Activated CD4-positive, alpha-beta T cell treated with anti-CD3 and anti-CD28 coated beads, Interleukin-2, amount 10 ng/mL, durations not matched to agents 24 days and 14 days (primary cell): ENCODE measurements around the gene MEIKIN. TPM values are rescaled to one million over a fixed set of nuclear protein-coding genes. Genes with fewer than 3 reads are reported as not detected.
"Not testable (repeated sequence)": the region's sequence is repeated elsewhere in the genome, so short reads cannot be mapped to it uniquely, and the experiment has no call there.

Experiments
- DNase-seq: peaks from one replicate; pipeline ENCODE4 v3.0.0; 2022
- H3K27ac Mint-ChIP-seq: one replicate; pipeline ENCODE4 v1.8.0; 2022; ENCODE audit warnings: mild to moderate bottlenecking, mixed read lengths
- H3K27me3 Mint-ChIP-seq: one replicate; pipeline ENCODE4 v1.8.0; 2022; ENCODE audit warnings: mixed read lengths
- H3K36me3 Mint-ChIP-seq: one replicate; pipeline ENCODE4 v1.8.0; 2022; ENCODE audit warnings: low read depth, mild to moderate bottlenecking, mixed read lengths
- H3K4me1 Mint-ChIP-seq: one replicate; pipeline ENCODE4 v1.8.0; 2021; ENCODE audit warnings: mixed read lengths
- H3K4me3 Mint-ChIP-seq: one replicate; pipeline ENCODE4 v1.8.0; 2022; ENCODE audit warnings: mild to moderate bottlenecking, moderate library complexity, mixed read lengths
- H3K9me3 Mint-ChIP-seq: one replicate; pipeline ENCODE4 v1.8.0; 2021; ENCODE audit warnings: mixed read lengths
- intact Hi-C: fragments of 100-400 bp; cut with micrococcal nuclease; formaldehyde crosslinking; loops from one replicate; pipeline ENCODE4 v1.15.1; 2023
- total RNA-seq: library from RNA; stranded (reverse); gene quantifications from 2 replicates; pipeline ENCODE4 v1.2.3, GENCODE V29; 2022

MEIKIN gene
- total RNA-seq, 1 donor from 2014 or later, result not detected

- Mint-ChIP-seq H3K9me3 (no peaks in the 10 kb centered on the region), H3K4me3 (peak overlapping the region; percentile 99), H3K36me3 (peaks cover 25% of the 10 kb centered on the region), H3K27me3 (peaks cover 5% of the 10 kb centered on the region), H3K27ac (peak overlapping the region; percentile 95), H3K4me1 (peaks cover 32% of the 10 kb centered on the region)
- intact Hi-C loops, result loop anchor here (2.0 to 5.0 kb wide), 5 partner anchors 49 to 1071 kb away; partner anchors contain the start of genes CDC42SE2, GDF9 and UQCRQ
- peak; percentile 84 for DNase-seq
Measured at GRCh38 chr5:131795879-131796792, 149.3 kb downstream of the MEIKIN start.

DNA sequence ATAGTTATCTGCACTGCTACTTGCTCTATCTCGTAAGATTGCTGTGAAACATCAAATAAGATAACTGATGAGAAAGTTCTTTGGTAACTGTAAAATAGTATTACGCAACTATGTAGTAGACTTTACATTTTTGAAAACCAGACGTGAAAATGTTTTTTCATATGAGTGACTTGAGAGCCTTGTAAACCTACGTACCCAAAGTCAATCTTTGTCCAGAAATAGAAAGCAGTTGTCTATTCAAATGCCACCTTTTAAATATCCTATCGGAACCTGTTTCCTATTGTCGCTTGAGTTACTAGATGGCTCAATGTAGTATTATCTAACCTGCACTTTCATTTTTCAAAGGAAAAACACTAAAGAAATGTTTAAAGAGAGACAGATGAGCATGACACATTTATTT lies 150.2 kb downstream of the MEIKIN start:
- peaks cover 30% of the 10 kb centered on the region for H3K36me3 Mint-ChIP-seq
- peak overlapping the region; percentile 99 for H3K4me3 Mint-ChIP-seq
- H3K27me3 Mint-ChIP-seq, result no peaks in the 10 kb centered on the region
- intact Hi-C loops, result loop anchor here (5.0 kb wide), 3 partner anchors 212 to 1072 kb away; partner anchors contain the start of genes CDC42SE2, GDF9 and UQCRQ
- H3K4me1 Mint-ChIP-seq, result peaks cover 37% of the 10 kb centered on the region
- no peak for DNase-seq
- no peaks in the 10 kb centered on the region for H3K9me3 Mint-ChIP-seq
- H3K27ac Mint-ChIP-seq, result peak overlapping the region; percentile 43

DNA sequence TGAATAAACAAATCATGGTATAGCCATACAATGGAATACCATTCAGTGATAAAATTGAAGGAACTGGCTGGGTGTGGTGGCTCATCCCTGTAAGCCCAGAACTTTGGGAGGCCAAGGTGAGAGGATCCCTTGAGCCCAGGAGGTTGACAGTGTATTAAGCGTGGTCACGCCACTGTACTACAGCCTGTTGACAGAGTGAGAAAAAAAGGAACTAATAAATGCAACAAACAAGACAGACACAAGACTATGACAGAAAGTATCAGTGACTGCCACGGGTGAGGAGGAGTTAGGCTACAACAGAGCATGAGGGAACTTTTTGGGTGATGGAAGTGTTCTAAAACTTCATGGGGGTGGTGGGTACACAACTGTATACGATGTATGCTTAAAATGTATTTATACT lies 150.9 kb downstream of the MEIKIN start:
- Mint-ChIP-seq H3K4me3 (peak overlapping the region; percentile 69), H3K27ac (no peak overlapping the region), H3K9me3 (no peaks in the 10 kb centered on the region), H3K27me3 (no peaks in the 10 kb centered on the region), H3K4me1 (peaks cover 39% of the 10 kb centered on the region), H3K36me3 (peaks cover 32% of the 10 kb centered on the region)
- intact Hi-C loops, result no loop called here
- DNase-seq, result no peak

GRCh38 chr5:131792896-131793295 lies 152.6 kb downstream of the MEIKIN start:
- H3K27ac Mint-ChIP-seq, result no peak overlapping the region
- DNase-seq, result no peak
- intact Hi-C loops, result no loop called here
- no peak overlapping the region for H3K4me3 Mint-ChIP-seq
- H3K4me1 Mint-ChIP-seq, result peaks cover 44% of the 10 kb centered on the region
- peaks cover 40% of the 10 kb centered on the region for H3K36me3 Mint-ChIP-seq
- peaks cover 3% of the 10 kb centered on the region for H3K9me3 Mint-ChIP-seq
- H3K27me3 Mint-ChIP-seq, result no peaks in the 10 kb centered on the region

GRCh38 chr5:131791866-131792265 lies 153.6 kb downstream of the MEIKIN start:
- H3K27ac Mint-ChIP-seq, result no peak overlapping the region
- H3K4me3 Mint-ChIP-seq, result no peak overlapping the region
- DNase-seq, result no peak
- no peaks in the 10 kb centered on the region for H3K27me3 Mint-ChIP-seq
- H3K36me3 Mint-ChIP-seq, result peaks cover 42% of the 10 kb centered on the region
- peaks cover 46% of the 10 kb centered on the region for H3K4me1 Mint-ChIP-seq
- intact Hi-C loops, result no loop called here
- H3K9me3 Mint-ChIP-seq, result peaks cover 3% of the 10 kb centered on the region

DNA sequence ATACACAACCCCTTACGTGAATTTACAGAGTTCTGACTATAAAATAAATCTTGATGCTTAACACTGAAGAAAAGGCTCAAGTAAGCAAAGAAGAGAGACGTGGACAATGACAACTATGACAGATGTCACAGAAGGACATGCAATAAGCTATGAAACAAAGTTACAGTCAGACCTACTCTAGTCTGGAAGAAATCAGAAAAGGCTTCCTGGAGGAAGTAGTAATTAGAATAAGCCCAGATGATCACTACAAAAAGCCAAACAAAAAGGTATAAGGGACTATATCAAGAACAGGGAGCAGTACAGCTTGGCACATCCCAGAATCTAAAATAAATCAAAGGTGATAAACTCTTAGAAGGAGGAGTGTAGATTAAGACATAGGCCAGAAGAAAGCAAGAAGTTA lies 154.9 kb downstream of the MEIKIN start:
- no peak overlapping the region for H3K27ac Mint-ChIP-seq
- H3K4me3 Mint-ChIP-seq, result no peak overlapping the region
- H3K9me3 Mint-ChIP-seq, result peaks cover 3% of the 10 kb centered on the region
- intact Hi-C loops, result no loop called here
- no peaks in the 10 kb centered on the region for H3K27me3 Mint-ChIP-seq
- H3K36me3 Mint-ChIP-seq, result peaks cover 36% of the 10 kb centered on the region
- peaks cover 42% of the 10 kb centered on the region for H3K4me1 Mint-ChIP-seq
- no peak for DNase-seq

GRCh38 chr5:131789765-131790164 lies 155.7 kb downstream of the MEIKIN start:
- intact Hi-C loops, result no loop called here
- DNase-seq, result no peak
- Mint-ChIP-seq H3K27me3 (no peaks in the 10 kb centered on the region), H3K4me1 (peaks cover 34% of the 10 kb centered on the region), H3K36me3 (peaks cover 31% of the 10 kb centered on the region), H3K4me3 (no peak overlapping the region), H3K27ac (no peak overlapping the region), H3K9me3 (peaks cover 3% of the 10 kb centered on the region)

DNA sequence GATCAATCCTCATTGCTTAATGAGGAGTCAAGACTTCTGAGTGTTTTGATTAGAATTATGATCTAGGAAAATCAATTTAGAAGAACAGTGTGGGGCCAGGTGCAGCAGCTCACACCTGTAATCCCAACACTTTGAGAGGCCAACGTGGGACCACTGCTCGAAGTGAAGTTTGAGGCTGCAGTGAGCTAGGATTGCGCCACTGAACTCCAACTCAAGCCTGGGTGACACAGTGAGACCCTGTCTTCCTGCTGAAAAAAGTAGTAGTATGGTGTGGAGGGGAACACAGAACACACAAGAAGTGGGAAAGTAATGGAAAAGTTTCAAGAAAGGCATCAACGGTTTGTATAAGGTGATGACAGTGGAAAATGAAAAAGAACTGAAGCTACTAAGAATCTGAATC lies 157.7 kb downstream of the MEIKIN start:
- H3K36me3 Mint-ChIP-seq, result peaks cover 22% of the 10 kb centered on the region
- no peak overlapping the region for H3K4me3 Mint-ChIP-seq
- DNase-seq, result no peak
- no peak overlapping the region for H3K27ac Mint-ChIP-seq
- no peaks in the 10 kb centered on the region for H3K27me3 Mint-ChIP-seq
- H3K4me1 Mint-ChIP-seq, result peaks cover 29% of the 10 kb centered on the region
- intact Hi-C loops, result no loop called here
- H3K9me3 Mint-ChIP-seq, result peaks cover 3% of the 10 kb centered on the region

DNA sequence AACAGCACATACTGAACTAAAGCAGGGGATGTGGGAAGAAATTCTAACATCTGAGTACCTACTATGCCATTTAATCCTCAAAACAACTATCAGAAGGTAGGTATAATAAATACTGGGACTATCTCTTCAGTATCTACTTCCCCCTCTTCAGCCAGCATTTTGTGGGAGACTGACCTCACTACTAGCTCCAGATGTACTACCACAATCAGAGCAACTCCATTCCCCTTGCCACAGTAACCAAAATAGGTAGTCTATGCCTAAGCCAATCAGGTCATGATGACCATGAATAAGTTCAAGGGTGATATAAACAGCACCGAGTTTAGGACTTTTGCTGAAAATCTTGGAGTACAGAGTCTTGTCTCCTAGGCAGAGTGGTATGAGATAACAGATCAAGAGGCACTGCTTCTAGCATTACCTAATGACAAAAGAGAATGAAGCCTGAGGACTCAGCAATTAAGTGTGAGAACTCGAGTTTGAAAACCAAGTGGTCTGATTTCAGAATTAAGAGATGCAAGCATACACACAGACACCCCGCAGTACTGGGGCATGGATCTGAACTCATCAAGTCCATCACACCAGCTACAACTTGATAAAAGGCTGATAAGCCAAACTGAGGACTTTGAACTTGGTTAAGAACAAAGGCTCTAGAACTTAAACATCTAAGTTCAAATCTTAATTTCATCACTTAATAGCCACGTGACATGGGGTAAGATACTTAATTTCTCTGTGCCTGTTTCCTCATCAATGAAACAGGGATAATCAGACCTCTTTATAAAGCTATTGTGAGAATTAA lies 158.4 kb downstream of the MEIKIN start:
- peaks cover 3% of the 10 kb centered on the region for H3K9me3 Mint-ChIP-seq
- H3K36me3 Mint-ChIP-seq, result peaks cover 25% of the 10 kb centered on the region
- no peaks in the 10 kb centered on the region for H3K27me3 Mint-ChIP-seq
- no peak overlapping the region for H3K4me3 Mint-ChIP-seq
- H3K4me1 Mint-ChIP-seq, result peaks cover 29% of the 10 kb centered on the region
- intact Hi-C loops, result no loop called here
- H3K27ac Mint-ChIP-seq, result no peak overlapping the region
- no peak for DNase-seq

DNA sequence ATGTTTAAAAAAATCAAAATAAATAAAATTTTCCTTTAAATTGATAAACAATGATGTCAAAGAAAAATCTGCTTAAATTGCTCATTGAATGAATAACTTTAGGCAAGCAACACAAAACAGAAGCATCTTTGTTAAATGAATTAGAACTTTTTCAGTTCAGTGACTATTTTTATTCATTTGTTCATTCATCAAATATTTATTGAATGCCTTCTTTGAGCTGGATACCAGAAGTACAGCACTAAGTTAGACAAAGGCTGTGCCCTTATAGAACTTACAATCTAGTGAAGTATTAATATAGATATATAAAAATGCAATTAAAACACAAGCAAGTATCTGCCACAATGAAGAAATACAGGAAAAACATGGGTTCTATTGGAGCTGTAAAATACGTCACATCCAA lies 159.4 kb downstream of the MEIKIN start:
- DNase-seq, result no peak
- Mint-ChIP-seq H3K4me1 (peaks cover 28% of the 10 kb centered on the region), H3K27ac (no peak overlapping the region), H3K9me3 (peaks cover 3% of the 10 kb centered on the region), H3K4me3 (no peak overlapping the region), H3K36me3 (peaks cover 33% of the 10 kb centered on the region), H3K27me3 (no peaks in the 10 kb centered on the region)
- intact Hi-C loops, result no loop called here

DNA sequence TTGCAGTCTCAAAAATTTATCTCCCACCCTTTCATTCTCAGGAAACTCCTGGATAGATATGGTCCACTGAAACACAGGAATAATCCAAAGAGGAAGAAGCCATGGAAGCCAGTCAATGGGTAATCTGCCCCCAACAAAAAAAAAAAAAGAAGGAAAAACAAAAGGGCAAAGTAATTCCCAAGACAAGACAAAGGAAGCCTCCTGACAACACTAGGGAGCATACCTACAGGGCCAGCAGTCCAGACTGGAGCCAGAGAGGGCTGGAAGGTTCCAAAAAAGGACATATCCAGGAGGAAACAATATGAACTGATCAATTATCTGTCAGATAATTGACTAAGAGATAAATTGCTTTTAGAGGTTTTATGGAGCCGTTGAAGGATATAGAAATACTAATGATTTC lies 161.6 kb downstream of the MEIKIN start:
- Mint-ChIP-seq H3K36me3 (peaks cover 30% of the 10 kb centered on the region), H3K9me3 (peaks cover under 1% of the 10 kb centered on the region), H3K27me3 (no peaks in the 10 kb centered on the region), H3K4me1 (peaks cover 22% of the 10 kb centered on the region), H3K4me3 (no peak overlapping the region), H3K27ac (no peak overlapping the region)
- no peak for DNase-seq
- intact Hi-C loops, result no loop called here

GRCh38 chr5:131783357-131783756 lies 162.1 kb downstream of the MEIKIN start:
- Mint-ChIP-seq H3K4me3 (no peak overlapping the region), H3K27me3 (no peaks in the 10 kb centered on the region), H3K4me1 (peaks cover 21% of the 10 kb centered on the region), H3K9me3 (no peaks in the 10 kb centered on the region), H3K27ac (no peak overlapping the region), H3K36me3 (peaks cover 29% of the 10 kb centered on the region)
- intact Hi-C loops, result no loop called here
- DNase-seq, result no peak

- intact Hi-C loops, result no loop called here
- no peak overlapping the region for H3K27ac Mint-ChIP-seq
- no peak overlapping the region for H3K4me3 Mint-ChIP-seq
- peaks cover 28% of the 10 kb centered on the region for H3K36me3 Mint-ChIP-seq
- no peaks in the 10 kb centered on the region for H3K27me3 Mint-ChIP-seq
- no peak for DNase-seq
- no peaks in the 10 kb centered on the region for H3K9me3 Mint-ChIP-seq
- peaks cover 17% of the 10 kb centered on the region for H3K4me1 Mint-ChIP-seq
Measured at GRCh38 chr5:131782717-131783116, 162.7 kb downstream of the MEIKIN start.

DNA sequence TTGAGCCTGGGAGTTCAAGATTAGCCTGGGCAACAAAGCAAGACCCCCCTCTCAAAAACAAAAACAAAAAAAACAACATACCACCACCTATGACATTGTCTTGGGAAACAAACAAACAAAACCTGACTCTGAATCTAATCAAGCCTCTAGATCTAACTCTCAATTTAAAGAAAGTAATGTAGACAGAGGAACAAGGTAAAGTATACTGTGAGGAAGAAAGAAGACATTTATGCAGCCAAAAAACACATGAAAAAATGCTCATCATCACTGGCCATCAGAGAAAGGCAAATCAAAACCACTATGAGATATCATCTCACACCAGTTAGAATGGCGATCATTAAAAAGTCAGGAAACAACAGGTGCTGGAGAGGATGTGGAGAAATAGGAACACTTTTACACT lies 167.3 kb downstream of the MEIKIN start:
- H3K4me3 Mint-ChIP-seq, H3K27ac Mint-ChIP-seq, DNase-seq, H3K27me3 Mint-ChIP-seq, H3K9me3 Mint-ChIP-seq, intact Hi-C loops: not testable (repeated sequence)
- Mint-ChIP-seq H3K36me3 (peaks cover 29% of the 10 kb centered on the region), H3K4me1 (peaks cover 11% of the 10 kb centered on the region)
